C4-2B (cell line): ENCODE data around the gene RNPEPL1.

ENCODE experiments used
- H3K27ac ChIP-seq: fragments of 450-650 bp; 2 replicates; pipeline ENCODE4 v1.5.1; 2017
- ZFX ChIP-seq: fragments of 450-650 bp; IDR thresholded peaks from 2 replicates; pipeline ENCODE4 v1.6.1; 2017
- TF ChIP-seq, protein P1 (sequence below): fragments of 450-650 bp; conservative IDR thresholded peaks from 2 replicates; pipeline ENCODE4 v1.5.1; 2017; ENCODE audit warnings: mild to moderate bottlenecking

RNPEPL1 gene

DNA sequence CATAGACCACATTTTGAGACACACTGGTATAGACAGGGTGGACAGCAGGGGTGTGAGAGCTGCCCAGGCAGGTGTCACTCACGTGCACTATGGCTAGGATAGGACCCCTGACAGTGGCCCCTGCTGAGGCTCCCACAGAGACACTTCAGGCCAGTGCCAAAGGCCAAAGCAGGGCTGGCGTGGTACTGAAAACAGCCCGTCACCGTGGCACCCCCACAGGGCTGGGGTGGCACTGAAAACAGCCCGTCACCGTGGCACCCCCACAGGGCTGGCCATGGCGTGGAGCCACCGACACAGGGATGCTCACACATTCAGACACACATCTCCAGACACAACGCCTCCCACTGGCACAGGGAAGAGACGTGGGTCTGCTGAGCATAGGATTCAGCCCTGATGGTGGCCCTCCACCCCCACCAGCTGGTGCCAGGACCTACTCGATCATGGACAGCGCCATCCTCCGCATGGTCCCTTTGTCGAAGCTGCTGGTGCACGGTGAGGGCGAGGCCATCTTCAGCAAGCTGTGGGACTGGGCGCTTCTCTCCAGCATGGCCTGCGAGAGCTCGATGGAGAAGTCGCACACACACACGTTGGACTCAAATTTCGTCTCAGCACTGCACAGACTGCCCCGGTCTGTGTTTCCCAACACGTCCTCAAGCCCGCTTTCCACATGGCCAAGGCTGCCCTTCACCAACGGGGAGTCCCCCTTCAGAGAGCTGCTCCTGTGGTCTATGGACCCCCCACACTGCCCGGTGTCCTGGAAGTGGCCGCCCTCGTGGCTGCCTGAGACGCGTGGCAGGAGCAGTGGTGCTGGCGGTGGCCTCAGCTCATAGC is 44.6 kb upstream of the RNPEPL1 start:
- H3K27ac ChIP-seq: no peak overlapping the region
- no peak for TF ChIP-seq ZFX
- TF ChIP-seq, protein P1, sequence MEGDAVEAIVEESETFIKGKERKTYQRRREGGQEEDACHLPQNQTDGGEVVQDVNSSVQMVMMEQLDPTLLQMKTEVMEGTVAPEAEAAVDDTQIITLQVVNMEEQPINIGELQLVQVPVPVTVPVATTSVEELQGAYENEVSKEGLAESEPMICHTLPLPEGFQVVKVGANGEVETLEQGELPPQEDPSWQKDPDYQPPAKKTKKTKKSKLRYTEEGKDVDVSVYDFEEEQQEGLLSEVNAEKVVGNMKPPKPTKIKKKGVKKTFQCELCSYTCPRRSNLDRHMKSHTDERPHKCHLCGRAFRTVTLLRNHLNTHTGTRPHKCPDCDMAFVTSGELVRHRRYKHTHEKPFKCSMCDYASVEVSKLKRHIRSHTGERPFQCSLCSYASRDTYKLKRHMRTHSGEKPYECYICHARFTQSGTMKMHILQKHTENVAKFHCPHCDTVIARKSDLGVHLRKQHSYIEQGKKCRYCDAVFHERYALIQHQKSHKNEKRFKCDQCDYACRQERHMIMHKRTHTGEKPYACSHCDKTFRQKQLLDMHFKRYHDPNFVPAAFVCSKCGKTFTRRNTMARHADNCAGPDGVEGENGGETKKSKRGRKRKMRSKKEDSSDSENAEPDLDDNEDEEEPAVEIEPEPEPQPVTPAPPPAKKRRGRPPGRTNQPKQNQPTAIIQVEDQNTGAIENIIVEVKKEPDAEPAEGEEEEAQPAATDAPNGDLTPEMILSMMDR: no peak

DNA sequence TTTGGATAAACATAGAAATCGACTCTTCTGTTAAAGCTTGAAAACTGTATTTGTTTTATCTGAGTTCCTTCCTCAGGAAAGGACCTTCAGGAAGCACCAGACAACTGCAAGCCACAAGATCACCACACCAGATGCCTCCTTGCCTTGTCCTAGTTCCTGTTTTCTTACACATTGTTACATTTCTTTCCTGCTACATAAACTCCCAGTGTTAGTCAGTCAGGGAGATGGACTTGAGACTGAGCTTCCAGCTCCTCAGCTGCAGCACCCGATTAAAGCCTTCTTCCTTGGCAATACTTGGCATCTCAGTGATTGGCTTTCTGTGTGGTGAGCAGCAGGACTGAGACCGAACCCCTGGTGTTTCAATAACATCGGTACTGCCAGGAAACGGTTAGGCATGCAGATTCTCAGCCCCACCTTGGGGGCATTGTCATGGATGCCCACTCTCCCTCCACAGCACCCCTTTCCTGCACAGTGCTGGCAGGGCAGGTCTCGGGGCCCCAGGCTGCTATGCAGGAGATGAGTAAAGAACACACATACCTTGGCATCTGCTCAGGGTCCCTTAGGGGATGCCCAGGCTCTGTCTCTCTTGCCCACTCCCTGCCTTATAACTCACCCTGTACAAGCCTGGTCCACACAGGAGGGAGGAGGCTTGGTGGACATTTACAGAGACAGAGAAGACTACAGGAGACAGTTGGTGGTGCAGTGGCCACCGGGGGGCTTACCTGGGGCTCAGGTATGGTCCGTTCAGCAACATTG is 43.1 kb upstream of the RNPEPL1 start:
- H3K27ac ChIP-seq: no peak overlapping the region
- TF ChIP-seq, protein P1: no peak
- no peak for TF ChIP-seq ZFX

DNA sequence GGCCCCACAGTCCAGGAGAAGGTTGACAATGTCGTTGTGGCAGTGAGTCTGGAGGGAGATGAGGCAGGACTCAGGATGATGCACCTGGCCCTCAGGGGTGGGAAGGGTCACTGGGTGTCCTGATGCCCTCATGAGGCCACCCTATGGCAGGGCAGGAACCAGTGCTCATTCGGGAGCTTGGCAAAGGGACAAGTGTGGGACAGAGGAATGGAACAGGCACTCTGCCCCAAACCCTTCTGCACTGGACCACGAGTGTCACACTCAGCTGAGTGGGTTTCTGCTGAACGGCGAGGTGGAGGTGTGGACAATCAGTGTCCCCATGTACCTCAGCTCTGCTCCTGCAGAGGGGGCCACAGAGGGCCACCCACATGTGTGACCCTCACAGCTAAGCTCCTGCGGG is 42.5 kb upstream of the RNPEPL1 start:
- TF ChIP-seq ZFX: no peak
- TF ChIP-seq, protein P1: no peak
- no peak overlapping the region for H3K27ac ChIP-seq

DNA sequence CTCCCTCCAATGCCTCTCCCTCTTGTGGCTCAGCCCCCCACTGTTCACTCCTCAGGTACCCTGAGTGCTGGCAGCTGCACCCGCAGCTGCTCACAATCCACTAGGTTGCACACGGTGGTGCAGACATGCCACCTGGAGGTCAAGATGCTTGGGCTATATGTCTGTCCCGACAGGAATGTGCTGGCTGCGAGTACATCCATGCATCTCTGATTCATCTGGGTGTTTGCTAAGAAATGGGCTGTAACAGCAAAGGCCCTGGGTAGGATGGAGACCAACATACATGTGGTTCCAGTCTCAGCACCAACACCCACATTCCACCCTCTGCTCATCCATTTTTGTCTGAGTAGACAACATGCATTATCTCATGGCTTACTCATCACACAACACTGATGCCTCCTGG is 41.8 kb upstream of the RNPEPL1 start:
- H3K27ac ChIP-seq: no peak overlapping the region
- TF ChIP-seq, protein P1: no peak
- no peak for TF ChIP-seq ZFX

DNA sequence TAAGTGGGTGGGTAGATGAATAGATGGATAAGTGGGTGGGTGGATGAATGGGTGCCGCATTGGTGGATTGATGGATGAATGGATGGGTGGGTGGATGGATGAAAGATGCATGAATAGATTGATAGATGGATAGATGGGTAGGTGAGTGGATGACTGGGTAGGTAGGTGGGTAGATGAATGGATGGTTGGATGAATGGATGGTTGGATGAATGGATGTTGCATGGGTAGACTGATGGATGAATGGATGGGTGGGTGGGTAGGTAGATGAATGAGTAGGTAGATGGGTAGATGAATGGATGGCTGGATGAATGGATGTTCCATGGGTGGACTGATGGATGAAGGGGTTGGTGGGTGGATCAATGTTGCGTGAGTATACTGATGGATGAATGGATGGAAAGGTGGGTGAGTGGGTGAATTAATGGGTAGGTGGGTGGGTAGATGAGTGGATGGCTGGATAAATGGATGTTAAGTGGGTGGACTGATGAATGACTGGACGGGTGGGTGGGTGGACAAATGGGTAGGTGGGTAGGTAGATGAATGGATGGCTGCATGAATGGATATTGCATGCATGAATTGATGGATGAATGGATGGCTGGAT is 41.0 kb upstream of the RNPEPL1 start:
- TF ChIP-seq, protein P1: no peak
- TF ChIP-seq ZFX: no peak
- no peak overlapping the region for H3K27ac ChIP-seq

DNA sequence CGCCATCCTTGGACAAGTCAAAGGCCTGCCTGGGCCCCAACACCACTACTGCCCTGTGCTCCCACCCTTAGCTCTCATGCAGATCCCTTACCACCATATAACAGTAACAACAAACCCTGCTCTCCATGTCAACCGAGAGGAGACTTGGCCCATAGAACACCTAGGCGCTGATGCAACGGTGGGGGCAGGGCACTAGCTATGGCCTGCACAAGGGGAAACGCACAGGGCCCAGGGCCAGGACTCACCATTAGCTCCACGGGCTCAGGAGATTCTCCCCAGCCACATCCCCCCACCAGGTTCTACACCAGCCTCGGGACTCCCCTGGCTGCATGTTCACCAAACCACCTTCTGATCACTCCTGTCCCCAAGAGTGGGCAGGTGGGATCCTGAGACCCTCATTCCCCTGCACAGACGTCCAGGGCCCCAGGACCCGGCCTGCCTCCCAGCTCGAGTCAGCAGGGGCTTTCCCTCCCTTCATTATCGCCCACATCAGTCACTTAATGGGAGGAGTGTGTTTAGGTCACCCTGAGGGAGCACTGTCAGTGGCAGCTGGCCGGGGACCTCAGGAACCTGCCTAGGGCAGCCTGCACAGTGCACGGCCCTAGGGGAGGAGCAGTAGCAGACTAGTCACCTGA is 39.8 kb upstream of the RNPEPL1 start:
- H3K27ac ChIP-seq: no peak overlapping the region
- TF ChIP-seq, protein P1: no peak
- no peak for TF ChIP-seq ZFX
